Daoy (cell line): ENCODE measurements around the gene NACC2. TPM values are rescaled to one million over a fixed set of nuclear protein-coding genes. Genes with fewer than 3 reads are reported as not detected.
"Not testable (repeated sequence)": the region's sequence is repeated elsewhere in the genome, so short reads cannot be mapped to it uniquely, and the experiment has no call there.

Experiments
- DNase-seq: peaks from one replicate; pipeline ENCODE4 v3.0.0-alpha.2; 2015; ENCODE audit warnings: low read depth
- total RNA-seq: library from RNA; depleted of rRNA; stranded (reverse); fragments of >200 nt; shearing (Covaris generic); gene quantifications from 2 replicates; pipeline ENCODE4 v1.2.3, GENCODE V29; 2014

The NACC2 gene
- total RNA-seq, 1 experiment from 2014 or later, result 11.5 TPM

DNA sequence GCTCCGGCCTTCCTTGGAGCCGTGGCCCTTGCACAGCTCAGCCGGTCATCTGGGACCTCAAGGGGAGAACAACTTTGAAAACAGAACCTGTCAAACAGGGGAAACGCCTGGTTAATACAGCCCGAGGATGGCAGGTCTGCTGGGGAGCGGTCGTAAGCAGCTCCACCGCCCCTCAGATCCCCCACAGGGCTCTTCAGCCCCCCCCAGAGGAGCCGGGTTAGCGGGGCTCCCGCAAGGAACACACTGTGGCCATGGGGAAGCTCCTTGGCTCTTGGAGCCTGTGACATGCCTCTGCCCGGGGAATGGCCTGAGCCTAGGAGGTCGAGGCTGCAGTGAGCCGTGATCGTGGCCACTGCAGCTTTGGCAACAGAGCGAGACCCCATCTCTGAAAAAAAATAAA is 16.8 kb upstream of the NACC2 start:
- DNase-seq, result no peak

DNA sequence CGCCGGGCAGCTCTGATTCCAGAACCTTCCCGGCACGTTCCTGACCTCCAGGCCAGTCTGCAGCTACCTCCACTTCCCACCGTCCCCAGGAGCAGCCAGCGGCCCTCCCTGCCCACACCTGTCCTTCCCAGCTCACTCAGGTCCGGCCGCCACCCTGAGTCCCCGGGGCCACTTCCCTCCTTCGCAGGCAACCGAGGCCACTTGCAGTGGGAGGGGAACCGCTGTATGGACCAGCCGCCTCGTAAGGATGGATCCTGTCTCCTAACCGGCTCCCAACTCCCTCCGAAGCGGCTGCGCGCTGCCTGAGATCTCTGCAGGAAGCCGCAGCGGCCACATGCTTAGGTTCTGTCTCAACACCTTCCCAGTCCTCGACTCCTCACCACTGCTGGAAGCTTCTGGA is 16.1 kb upstream of the NACC2 start:
- DNase-seq, result no peak

DNA sequence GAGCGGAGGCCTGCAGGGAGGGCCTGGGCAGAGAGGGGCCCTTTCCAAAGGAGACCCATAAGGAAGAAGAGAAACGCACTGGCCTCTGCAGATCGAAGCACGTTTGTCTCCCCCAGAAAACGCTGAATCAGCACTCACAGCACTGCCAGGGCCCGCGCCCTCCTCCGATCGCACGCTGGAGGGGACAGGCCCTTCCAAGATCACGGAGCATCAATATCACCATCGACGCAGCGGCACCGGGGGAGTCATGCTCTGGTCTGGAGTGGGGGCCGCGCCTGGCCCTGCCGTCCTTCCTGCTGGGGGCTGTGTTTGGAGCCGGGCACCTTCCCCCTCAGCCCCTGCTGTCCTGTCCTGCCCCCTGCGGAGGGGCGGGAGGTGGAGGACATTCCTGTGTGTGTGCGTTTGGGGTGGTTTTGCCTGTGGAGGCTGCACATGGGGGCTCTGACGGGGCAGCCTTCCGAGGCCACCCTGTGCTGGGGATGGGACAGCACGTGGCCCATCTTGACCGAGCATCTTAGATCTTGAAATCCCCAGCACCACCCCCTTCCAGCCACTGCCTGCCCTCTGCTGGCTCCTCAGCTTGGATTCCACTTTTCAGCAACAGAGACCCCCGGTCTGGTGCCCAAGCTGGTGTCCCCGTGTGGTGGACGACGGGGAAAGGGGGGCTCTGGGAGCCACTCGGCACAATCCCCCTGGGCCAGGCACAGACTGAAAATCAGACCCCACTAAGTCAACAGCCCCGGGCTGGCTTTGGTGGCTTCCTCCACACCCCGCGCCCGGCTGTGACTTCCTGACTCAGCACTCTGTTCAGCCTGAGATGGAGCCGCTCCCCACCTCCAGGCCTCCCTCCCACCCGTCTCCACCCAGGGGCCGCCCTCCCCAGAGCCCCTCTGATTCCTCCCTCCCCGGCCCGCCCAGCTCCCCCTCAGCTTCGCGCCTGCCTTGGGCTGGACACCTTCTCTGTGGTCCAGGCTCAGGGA is 15.3 kb upstream of the NACC2 start:
- DNase-seq, result no peak

DNA sequence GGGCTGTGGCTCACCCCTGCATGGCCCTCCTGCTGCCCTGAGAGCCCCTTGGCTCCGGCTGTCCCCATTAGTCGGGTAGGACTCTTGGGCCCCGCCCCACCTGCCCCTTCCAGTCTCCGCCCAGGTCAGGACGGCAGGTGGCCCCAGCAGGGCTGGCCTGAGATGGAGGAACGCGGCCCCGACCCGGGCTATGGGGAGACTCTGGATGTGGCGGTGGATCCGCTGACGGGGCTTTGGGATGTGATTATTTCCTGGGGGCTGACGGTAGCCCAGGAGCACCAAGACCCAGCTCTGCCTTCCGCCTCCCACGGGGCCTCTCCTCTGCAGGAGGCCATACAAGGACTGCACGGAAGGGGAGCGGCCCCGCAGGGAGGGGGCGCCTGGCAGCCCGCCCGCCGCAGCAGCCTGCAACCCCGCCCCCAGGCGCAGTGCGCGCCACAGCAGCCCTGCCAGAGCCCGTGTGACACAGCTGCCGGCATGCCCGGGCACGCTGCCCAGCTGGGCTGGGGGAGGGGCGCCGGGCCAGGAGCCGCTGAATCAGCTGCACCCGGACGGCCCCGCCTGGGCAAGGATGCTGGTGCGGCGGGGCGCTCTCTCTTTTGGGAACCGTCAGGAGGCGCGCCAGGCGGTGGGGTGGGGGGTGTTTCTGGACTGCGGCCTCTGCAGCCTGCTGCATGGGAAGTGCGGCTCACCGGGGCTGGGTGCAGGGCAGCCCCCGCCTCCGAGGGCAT is 14.4 kb upstream of the NACC2 start:
- peak; percentile 98 for DNase-seq

DNA sequence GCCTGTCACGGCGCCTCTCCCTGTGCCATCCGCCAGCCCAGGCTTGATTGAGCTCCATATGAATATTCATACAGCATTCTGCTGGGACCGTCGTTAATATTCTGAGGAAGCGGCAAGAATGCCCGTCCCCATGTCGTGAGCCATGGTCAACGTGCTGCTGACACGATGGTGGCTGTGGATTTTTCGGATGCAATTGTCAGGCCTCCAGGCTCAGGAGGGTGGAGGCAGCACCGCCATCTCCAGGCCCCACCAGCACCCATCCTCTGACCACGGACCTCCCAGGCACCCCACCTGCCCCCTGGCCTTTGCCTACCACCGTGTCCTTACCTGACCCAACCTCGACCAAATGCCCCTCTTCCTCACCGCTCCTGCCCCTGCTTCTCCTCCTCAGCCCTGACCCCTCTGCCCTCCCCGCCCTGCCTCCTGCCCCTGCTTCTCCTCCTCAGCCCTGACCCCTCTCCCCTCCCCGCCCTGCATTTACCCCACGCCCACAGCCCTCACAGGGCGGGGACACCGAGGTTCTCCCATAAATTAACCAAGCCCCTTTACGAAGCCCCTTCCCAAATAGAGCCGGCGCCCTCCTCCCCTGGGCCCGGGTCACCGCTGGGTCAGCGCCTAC is 13.7 kb upstream of the NACC2 start:
- DNase-seq, result no peak

DNA sequence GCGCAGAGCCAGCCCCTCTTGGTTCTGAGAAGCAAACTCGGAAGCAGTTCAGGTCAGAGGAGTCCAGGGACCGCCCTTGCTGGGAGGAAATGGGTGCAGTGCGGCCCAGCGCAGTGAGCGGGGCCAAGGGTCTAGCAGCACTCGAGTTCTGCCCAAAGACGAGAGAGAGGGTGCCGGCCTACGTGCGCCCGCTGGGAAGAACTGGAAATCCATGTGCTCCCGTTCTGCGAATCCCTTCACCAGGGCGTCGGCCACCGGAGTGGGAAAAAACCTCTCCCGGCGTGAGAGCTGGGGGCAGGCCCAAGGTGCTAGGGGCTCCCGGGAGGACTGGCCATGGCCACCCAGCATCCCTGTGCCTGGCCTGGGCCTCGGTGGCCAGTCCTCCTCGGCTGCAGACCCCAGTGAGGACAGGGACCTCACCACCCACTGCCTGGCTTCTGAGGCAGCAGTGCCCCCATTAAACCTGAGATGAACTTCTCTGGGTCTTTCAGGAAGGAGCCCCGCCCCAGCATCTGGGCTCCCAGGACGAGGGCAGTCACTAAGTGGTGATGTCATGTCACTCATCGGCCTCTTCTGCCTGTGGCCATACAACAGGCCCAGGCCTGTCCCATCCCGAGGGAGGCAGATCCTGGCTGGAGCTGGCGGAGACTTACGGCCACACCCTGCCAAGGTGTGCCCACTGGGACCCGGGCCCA is 13.0 kb upstream of the NACC2 start:
- DNase-seq, result no peak

DNA sequence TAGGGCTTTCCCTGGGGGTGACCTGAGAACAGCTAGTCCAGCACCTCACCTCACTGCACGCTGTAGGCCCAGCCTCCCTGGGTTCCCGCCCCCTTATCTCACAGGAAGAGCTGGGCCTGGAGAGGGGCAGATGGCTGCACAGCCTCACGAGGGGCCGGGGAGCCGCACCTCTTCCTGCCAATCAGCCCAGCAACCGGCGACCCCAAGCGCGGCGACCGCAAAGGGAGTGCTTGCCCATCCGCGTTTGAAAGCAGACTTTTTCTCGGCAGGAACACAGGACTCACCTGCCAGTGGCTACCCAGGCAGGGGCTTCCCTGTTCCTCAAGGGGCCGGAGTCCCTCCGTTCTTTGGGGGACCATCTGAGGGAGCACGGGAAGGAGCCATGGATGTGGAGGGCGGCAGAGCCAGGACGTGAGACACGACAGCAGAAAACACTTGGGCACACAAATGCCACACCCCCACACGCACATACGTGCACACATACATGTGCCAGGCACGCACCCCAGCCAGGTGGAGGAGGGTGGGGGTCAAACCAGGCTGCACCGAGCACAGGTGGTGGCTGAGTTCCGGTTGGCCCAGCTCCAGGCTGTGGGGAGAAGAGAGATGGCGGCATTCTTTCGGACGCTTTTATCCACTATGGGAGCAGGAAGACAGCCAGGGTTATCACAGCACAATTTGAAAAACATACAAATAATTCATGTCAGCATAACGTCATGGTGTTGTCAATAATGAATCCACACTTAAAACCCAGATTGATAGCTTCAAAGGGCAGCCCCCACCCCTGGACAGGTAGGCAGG is 12.3 kb upstream of the NACC2 start:
- DNase-seq, result no peak

DNA sequence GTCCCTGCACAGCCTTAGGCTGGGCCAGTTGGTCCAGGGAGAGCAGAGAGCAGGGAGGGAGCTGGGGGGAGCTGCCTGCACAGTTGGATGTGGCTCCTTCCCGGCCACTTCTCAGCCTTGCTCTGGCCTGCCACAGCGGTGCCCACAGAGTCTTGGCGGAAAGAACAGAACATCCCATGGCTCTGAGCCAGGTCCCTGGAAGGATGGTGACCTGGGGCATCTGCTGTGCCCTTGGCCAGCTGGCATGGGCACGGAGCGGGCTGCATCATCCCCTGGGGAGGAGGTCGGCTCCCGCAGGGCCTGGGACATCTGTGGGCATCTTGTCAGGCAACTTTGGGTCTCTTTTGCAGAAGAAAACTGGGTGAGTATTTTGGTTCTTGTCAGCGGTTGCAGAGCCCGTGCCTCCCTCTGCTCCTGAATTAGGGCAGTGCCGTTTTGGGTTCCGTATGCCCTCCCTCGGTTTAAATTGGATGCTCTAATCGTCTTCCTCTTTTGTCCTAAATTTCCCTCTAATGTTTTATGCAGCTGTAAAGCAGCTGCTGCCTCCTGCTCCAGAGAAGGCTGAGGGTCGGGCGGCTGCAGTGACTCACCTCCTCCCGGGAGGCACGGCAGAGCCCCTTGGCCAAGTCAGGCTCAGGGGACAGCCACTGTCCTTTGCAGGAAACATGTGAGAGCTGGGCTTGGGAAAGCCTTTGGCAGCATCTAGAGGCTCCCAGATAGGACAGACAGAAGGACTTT is 10.5 kb upstream of the NACC2 start:
- DNase-seq, result peak; percentile 62

DNA sequence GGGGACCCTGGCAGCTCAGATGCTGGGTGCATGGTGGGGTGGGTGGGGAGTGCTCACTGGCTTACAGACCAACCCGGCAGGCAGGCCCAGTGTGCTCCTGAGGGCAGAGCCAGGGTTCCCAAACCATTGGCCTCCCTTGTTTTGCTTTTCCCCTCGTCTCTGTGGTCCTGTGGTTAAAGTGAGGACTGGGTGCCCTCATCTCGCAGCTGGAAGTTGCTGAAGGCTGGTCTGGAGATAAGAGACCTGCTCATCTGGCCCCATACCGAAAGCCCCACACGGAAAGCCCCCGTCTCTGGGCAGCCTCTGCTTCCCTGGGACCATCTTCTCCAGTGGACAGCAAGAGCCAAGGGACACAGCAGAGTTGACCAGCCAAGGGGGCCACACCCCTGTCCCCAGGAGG is 9.8 kb upstream of the NACC2 start:
- no peak for DNase-seq

DNA sequence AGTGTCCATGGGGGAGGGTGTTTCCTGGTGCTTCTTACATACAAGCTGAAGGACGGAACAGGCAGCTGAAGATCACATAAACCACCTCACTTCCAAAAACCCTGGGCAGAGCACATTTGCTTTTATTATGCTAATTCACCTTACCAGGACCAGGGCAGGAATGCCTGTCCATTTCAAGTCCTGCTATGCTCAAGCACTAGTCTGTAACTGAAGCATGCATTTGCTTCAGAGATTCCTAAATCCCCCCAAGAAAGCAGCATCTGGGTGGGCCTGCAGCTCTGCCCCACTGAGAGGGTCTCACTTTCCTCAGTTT is 9.4 kb upstream of the NACC2 start:
- no peak for DNase-seq

DNA sequence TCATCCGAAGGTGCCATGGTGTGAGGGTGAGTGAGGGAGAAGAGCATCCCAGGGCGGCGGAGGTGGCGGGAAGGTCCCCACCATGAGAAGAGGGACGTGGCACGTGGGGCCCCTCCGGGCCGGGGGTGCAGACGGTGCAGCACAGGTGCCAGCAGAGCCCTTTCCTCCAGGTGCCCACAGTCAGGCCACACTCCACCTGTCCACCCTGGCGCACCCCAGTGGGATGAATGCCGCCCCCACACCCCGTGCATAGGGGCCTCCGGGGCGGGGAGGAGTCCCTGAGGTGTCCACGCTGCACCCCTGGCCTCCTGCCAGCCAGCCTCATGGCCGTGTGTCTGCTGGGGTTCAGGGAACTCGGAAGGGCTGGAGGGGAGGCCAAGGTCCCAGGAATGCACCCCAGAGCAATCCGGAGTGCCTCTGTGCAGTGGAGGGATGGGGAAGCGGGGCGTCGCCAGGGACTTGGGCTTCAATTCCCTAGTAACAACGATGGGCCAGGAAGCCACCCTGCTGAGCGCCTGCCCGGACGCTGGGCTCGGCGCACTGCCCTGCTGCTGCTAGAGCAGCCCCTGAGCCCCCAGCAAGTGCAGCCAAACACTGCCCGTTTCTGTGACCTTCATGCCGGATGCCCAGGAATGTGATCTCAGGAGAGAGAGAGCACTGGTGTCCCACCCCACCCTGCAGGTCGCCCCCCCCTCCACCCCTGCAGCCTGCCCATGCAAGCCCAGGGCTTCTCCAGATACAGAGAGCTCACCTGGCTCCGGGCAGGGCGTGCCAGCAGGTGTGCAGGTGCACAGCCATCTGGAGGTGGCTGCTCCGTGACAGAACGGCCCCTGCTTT is 8.8 kb upstream of the NACC2 start:
- no peak for DNase-seq

DNA sequence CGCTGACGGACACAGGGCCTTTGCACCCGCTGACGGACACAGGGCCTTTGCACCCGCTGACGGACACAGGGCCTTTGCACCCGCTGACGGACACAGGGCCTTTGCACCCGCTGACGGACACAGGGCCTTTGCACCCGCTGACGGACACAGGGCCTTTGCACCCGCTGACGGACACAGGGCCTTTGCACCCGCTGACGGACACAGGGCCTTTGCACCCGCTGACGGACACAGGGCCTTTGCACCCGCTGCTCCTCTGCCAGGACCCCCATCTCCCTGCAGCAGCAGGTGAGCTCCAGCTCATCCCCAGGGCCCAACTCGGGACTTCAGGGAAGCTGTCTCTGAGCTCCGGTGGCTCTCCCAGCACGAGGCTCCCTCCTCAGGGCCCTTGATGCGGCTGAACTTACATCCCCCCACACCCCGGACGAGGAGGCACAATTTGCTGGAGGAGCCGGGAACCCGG is 6.6 kb upstream of the NACC2 start:
- not testable (repeated sequence) for DNase-seq

DNA sequence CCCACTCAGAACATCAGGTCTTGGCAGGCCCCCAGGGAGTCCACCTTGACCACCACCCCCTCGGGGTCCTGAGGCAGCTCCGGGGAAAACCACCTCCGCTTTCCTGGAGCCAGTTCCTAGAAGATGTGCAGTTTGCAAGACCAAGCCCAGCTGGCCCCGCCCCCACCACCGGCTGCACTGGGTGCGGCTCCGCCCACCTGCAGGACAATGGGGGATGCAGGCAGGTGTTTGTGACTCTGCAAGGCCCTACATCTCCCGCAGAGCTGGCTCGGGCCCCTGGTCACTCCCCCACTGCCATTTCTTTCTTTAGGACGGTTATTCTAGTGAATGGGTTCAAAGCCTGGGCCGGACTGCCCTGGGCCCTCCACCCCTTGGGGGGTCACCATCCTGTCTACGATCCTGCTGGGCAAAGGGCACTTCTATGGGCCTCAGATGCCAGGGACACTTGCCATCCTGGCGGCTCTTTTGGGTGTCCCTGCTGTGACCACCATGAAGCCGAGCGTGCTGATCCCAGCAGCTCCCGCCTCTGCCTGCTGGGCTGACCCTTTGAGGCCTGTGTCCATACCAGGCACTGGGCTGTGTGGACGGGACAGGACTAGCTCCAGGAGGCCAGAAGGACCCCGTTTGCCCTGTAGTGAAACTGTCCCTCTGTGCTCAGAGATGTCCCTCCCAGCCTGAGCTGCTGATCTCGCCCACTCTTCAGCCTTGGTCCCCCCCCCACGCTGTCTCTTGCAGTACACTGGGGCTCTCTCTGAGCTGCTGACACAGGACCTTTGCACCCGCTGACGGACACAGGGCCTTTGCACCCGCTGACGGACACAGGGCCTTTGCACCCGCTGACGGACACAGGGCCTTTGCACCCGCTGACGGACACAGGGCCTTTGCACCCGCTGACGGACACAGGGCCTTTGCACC is 5.9 kb upstream of the NACC2 start:
- DNase-seq, result peak; percentile 44

DNA sequence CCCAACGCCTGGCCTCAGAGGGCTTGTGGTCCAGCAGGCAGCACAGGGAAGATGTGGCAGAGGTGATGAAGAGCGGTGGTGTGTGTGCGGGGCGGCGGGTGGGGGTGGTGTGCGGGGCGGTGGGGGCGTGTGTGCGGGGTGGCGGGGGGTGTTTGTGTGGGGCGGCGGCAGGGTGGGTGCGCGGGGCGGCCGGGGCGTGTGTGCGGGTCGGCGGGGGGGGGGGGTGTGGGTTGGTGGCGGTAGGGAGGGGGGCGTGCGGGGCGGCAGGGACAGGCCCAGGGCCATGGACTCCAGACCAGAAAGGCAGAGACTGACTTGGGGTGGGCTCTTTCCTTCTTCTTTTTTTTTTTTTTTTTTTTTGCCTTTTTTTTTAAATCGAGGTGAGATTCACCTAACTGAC is 4.5 kb upstream of the NACC2 start:
- no peak for DNase-seq

DNA sequence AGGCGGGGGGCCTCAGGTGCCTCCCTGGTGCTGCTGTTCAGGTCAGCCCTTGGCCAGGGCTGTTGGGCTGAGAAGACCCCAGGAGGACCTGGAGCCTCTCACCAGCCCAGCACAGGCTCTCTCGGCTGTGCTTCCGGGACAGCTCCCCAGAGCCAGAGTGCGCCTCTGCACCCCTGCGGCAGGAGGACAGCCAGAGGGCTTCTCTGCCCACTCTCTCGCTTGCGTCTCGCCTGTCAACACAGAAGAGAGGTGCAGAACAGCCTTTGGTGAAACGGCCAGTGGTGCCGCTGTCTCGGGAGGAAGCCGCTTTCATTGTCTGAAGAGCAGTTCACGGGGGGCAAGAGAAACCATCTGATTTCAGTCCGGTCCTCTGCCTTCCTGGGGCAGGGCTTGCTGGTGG is 3.8 kb upstream of the NACC2 start:
- DNase-seq, result no peak

DNA sequence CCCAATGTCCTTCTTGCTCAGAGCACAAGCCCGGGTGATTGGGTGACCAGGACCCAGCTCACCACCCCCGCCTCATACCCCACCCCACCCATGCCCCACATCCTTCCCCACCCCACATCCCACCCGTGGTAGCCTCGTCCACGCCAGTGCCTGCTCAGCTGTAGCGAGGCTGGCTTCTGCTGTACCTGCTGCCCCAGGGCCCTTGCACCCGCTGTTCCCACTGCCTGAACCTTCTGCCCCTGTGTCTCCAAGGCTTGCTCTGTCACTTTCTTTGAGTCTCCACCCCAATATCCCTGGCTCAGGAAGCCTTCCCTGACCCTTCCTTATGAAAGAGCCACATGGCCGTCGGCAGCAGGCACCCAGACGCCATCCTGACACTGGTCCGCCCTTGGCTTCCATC is 3.1 kb upstream of the NACC2 start:
- no peak for DNase-seq

DNA sequence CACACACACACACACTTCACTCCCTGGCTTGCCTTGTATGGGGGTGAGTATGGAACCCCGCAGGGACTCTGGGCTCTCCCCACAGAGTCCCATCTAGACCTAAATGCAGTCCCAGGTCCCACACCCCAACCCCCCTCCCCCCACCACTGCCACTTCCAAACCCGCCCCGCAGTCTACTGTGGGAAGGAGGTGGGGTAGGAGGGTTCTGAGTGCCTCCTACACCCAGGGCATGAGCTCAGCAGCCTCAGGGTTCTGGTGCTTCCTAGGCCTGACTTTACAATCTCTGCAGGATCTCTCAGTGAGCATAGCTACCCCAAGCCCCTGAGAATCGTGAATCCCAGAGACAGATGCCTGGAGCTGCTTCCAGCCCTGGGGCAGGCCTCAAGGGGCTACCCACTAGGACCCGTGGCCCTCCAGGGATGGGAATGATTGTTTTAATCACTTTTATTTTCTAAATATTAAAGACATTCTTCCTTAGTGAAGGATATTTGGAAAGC is 1.5 kb upstream of the NACC2 start:
- DNase-seq, result no peak
